Mucosa of descending colon (tissue), 3 donors: ENCODE data around the gene PDGFC. TPM values are rescaled to one million over a fixed set of nuclear protein-coding genes. Genes with fewer than 3 reads are reported as not detected.

Experiments used
- ATAC-seq: fragments of 200-7000 bp; cut with Tn5 transposase; one replicate; pipeline ENCODE4 v1.9.1; 2020; ENCODE audit warnings: mild to moderate bottlenecking, moderate library complexity
- DNase-seq, 3 donors: peaks; one replicate each; pipeline ENCODE4 v3.0.0-alpha.2; 2020
- H3K36me3 ChIP-seq: fragments of 200-600 bp; one replicate; pipeline ENCODE4 v1.8.0; 2021; ENCODE audit warnings: low read depth, mild to moderate bottlenecking
- H3K4me1 ChIP-seq: fragments of 200-600 bp; one replicate; pipeline ENCODE4 v1.8.0; 2021; ENCODE audit warnings: low read depth, mild to moderate bottlenecking
- H3K4me3 ChIP-seq: fragments of 200-600 bp; one replicate; pipeline ENCODE4 v1.8.0; 2021; ENCODE audit warnings: mild to moderate bottlenecking
- H3K9me3 ChIP-seq: fragments of 200-600 bp; one replicate; pipeline ENCODE4 v1.8.0; 2021; ENCODE audit warnings: mild to moderate bottlenecking
- CTCF ChIP-seq: fragments of 200-600 bp; IDR thresholded peaks from one replicate; pipeline ENCODE4 v1.8.0; 2022; ENCODE audit warnings: antibody characterized with exemption, mild to moderate bottlenecking
- intact Hi-C, 2 donors: fragments of 100-400 bp; cut with DNase I in 1 of 2; cut with micrococcal nuclease in 1 of 2; formaldehyde crosslinking; loops; one replicate each; pipeline versions ENCODE4 v1.11.0 to v1.11.1; 2022; cut with DNase I, micrococcal nuclease
- total RNA-seq, 3 donors: library from RNA; stranded (reverse); fragmentation: NEBNext Ultra II Directional in 2 of 3; extraction: Animal tissue kit (Norgen Biotek cat#: 25700) in 2 of 3; gene quantifications; one replicate each; pipeline versions ENCODE4 v1.2.1 to v1.2.4, GENCODE V29; 2021 to 2023
- donor health status: DM: no; HTN: no; CAD: no; lungs with moderate emphysema.
- donor health status: DM: no; HTN: no; CAD: no.
- donor health status: DM: no; HTN: yes; CAD: no.

The PDGFC gene
- total RNA-seq, 3 donors from 2014 or later = 3.9 to 27.9 (median 6.1) TPM

GRCh38 chr4:156770140-156770539, 201.5 kb downstream of the PDGFC start:
- Histone ChIP-seq H3K4me1 (no peaks in the 10 kb centered on the region), H3K36me3 (no peaks in the 10 kb centered on the region), H3K4me3 (no peak overlapping the region), H3K9me3 (no peaks in the 10 kb centered on the region)
- ATAC-seq = no peak
- intact Hi-C loops = no loop called here
- TF ChIP-seq CTCF = no peak
- no peak for DNase-seq

- intact Hi-C loops = no loop called here
- Histone ChIP-seq H3K36me3 (no peaks in the 10 kb centered on the region), H3K4me1 (no peaks in the 10 kb centered on the region), H3K4me3 (no peak overlapping the region), H3K9me3 (no peaks in the 10 kb centered on the region)
- DNase-seq (no peak), ATAC-seq (no peak)
- TF ChIP-seq CTCF = no peak
These were observed 203.6 kb downstream of the PDGFC start for GRCh38 chr4:156767911-156768415.

- Histone ChIP-seq H3K4me3 (no peak overlapping the region), H3K4me1 (no peaks in the 10 kb centered on the region), H3K36me3 (no peaks in the 10 kb centered on the region), H3K9me3 (no peaks in the 10 kb centered on the region)
- no peak for ATAC-seq
- no peak for TF ChIP-seq CTCF
- intact Hi-C loops = no loop called here
- DNase-seq = no peak
These were observed 204.8 kb downstream of the PDGFC start for GRCh38 chr4:156766846-156767245.

GRCh38 chr4:156765277-156765676, 206.3 kb downstream of the PDGFC start:
- DNase-seq = no peak
- Histone ChIP-seq H3K4me3 (no peak overlapping the region), H3K9me3 (no peaks in the 10 kb centered on the region), H3K4me1 (no peaks in the 10 kb centered on the region), H3K36me3 (no peaks in the 10 kb centered on the region)
- TF ChIP-seq CTCF = no peak
- no peak for ATAC-seq
- intact Hi-C loops = no loop called here

GRCh38 chr4:156764846-156765245, 206.8 kb downstream of the PDGFC start:
- no peak for ATAC-seq
- H3K4me3 ChIP-seq = no peak overlapping the region
- TF ChIP-seq CTCF = no peak
- no peaks in the 10 kb centered on the region for H3K36me3 ChIP-seq
- H3K9me3 ChIP-seq = no peaks in the 10 kb centered on the region
- intact Hi-C loops = no loop called here
- no peak for DNase-seq
- H3K4me1 ChIP-seq = no peaks in the 10 kb centered on the region

GRCh38 chr4:156764145-156764544, 207.5 kb downstream of the PDGFC start:
- intact Hi-C loops = no loop called here
- ATAC-seq = no peak
- TF ChIP-seq CTCF = no peak
- Histone ChIP-seq H3K36me3 (no peaks in the 10 kb centered on the region), H3K9me3 (no peaks in the 10 kb centered on the region), H3K4me3 (no peak overlapping the region), H3K4me1 (no peaks in the 10 kb centered on the region)
- DNase-seq = no peak
